Activated naive CD4-positive, alpha-beta T cell treated with anti-CD3 and anti-CD28 coated beads, Interleukin-2, amount 10 ng/mL, durations not matched to agents 7 days and 5 days (primary cell): ENCODE data around the gene SEC23IP.
"Not testable (repeated sequence)": the region's sequence is repeated elsewhere in the genome, so short reads cannot be mapped to it uniquely, and the experiment has no call there.

ENCODE experiments used
- CTCF ChIA-PET: fragments of 350-600 bp; sonication (Branson Sonifier 250); formaldehyde crosslinking; loops from one replicate; lab custom pipeline; 2021; ENCODE audit warnings: antibody characterized with exemption; lab: Charles Lee
- DNase-seq: peaks from one replicate; pipeline ENCODE4 v3.0.0-alpha.2; 2020
- H3K27ac Mint-ChIP-seq: one replicate; pipeline ENCODE4 v1.8.0; 2021; ENCODE audit warnings: mild to moderate bottlenecking, moderate library complexity, mixed read lengths
- H3K27me3 Mint-ChIP-seq: one replicate; pipeline ENCODE4 v1.8.0; 2021; ENCODE audit warnings: mild to moderate bottlenecking, mixed read lengths
- H3K36me3 Mint-ChIP-seq: one replicate; pipeline ENCODE4 v1.8.0; 2021; ENCODE audit warnings: mixed read lengths
- H3K4me1 Mint-ChIP-seq: one replicate; pipeline ENCODE4 v1.8.0; 2021; ENCODE audit warnings: mixed read lengths
- H3K4me3 Mint-ChIP-seq: one replicate; pipeline ENCODE4 v1.8.0; 2021; ENCODE audit warnings: mild to moderate bottlenecking, moderate library complexity, mixed read lengths
- H3K9me3 Mint-ChIP-seq: one replicate; pipeline ENCODE4 v1.8.0; 2021; ENCODE audit warnings: mixed read lengths

The SEC23IP gene

DNA sequence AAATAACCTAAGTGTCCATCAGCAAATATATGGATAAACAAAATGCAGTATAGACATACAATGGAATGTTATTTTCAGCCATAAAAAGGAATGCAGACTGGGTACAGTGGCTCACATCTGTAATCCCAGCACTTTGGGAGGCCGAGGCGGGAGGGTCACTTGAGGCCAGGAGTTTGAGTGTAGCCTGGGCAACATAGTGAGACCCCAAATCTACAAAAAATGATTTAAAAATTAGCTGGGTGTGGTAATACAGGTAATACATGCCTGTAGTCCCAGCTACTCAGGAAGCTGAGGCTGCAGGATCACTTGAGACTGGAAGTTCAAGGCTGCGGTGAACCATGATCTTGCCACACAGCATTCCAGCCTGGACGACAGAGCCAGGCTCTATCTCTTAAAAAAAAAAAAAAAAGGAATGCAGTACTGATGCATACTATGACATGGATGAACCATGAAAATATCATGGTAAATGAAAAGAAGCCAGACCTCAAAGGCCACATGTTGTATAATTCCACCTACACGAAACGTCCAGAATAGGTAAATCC is 26.8 kb upstream of the SEC23IP start:
- peaks cover 40% of the 10 kb centered on the region for H3K36me3 Mint-ChIP-seq

DNA sequence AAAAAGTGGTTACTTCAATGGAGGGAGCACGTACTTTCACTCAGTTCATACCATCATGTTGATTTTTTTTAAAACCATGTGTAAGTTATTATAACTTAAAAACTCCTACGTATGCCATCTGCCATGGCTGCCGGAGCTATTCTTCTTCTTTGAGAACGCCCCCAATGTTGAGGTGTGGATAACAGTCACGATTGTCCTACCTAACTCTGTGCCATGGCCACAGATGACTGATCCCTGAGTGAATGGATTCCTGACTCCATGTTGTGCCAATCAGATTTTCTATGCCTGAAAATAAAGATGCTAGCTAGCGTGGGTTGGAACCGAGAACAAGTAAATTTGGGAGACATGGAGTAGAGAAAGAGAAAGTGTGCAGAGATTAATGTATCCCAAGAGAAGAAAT is 25.2 kb upstream of the SEC23IP start:
- H3K4me3 Mint-ChIP-seq = no peak overlapping the region
- CTCF ChIA-PET = interaction anchor here (1.2 kb wide), 1 partner anchor 8 kb away, joined by 4 read pairs; no protein-coding TSS in a partner anchor
- H3K9me3 Mint-ChIP-seq = peaks cover 12% of the 10 kb centered on the region
- H3K36me3 Mint-ChIP-seq = peaks cover 40% of the 10 kb centered on the region
- no peak for DNase-seq
- no peak overlapping the region for H3K27ac Mint-ChIP-seq
- peaks cover 66% of the 10 kb centered on the region for H3K4me1 Mint-ChIP-seq
- no peaks in the 10 kb centered on the region for H3K27me3 Mint-ChIP-seq

More for the DNA sequence above, 26.8 kb upstream of the SEC23IP start:
- DNase-seq = no peak
- CTCF ChIA-PET = no interaction called here
- Mint-ChIP-seq H3K4me1 (peaks cover 62% of the 10 kb centered on the region), H3K9me3 (peaks cover 12% of the 10 kb centered on the region), H3K4me3 (no peak overlapping the region), H3K27ac (no peak overlapping the region), H3K27me3 (no peaks in the 10 kb centered on the region)

DNA sequence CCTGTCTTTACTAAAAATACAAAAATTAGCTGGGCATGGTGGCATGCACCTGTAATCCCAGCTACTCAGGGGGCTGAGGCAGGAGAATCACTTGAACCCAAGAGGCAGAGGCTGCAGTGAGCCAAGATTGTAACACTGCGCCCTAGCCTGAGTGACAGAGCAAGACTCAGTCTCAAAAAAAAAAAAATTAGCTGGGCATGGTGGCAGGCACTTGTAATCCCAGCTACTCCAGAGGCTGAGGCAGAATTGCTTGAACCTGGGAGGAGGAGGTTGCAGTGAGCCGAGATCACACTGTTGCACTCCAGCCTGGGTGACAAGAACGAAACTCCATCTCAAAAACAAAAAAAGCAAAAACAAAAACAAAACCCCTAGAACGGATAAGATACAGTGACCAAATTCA is 23.1 kb upstream of the SEC23IP start:
- not testable (repeated sequence) for H3K4me3 Mint-ChIP-seq
- Mint-ChIP-seq H3K4me1 (peaks cover 62% of the 10 kb centered on the region), H3K36me3 (peaks cover 26% of the 10 kb centered on the region)

DNA sequence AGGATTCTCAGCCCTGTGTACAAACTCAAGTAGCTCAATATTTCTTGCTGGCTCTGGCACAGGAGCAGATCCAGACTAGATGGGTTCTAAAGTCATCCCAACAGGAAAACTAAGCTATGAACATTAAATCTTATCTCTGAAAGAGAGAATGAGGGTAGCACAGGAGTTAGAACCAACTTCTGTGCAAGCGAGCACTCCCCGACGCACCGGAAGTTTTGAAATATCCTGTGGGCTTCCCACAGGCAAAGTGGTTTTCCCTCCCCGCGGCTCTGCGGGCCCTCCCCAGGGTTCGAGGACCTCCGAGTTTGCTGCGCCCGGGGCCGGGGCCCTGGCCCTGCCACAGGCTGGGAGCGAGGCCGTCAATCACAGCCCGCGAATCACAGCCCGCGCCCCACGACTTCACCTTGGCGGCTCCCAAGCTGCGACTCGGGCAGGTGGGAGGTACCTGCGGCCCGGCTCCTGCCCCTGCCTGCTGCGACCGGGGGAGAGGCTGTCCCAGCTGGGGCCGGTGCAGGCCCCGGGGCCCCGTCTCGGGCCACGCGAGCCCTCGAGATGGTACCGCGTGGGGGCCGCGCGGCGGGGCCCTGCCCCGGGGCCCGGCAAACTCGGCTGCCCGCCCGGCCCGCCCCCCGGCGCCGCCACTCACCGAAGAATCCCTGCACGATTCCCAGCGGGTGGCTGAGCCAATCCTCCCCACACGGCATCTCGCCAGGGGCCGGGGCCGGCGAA is 20.5 kb upstream of the SEC23IP start:
- H3K36me3 Mint-ChIP-seq = peaks cover 10% of the 10 kb centered on the region
- H3K4me1 Mint-ChIP-seq = peaks cover 49% of the 10 kb centered on the region
- H3K27me3 Mint-ChIP-seq = peaks cover 5% of the 10 kb centered on the region
- CTCF ChIA-PET = interaction anchor here (0.8 to 2.8 kb wide), 6 partner anchors 12 to 275 kb away, joined by 3 to 19 read pairs (median 6); partner anchors contain the start of genes SEC23IP and TIAL1
- no peaks in the 10 kb centered on the region for H3K9me3 Mint-ChIP-seq
- H3K4me3 Mint-ChIP-seq = peak overlapping the region; percentile 90
- peak overlapping the region; percentile 86 for H3K27ac Mint-ChIP-seq
- peak; percentile 71 for DNase-seq

More for the DNA sequence above, 23.1 kb upstream of the SEC23IP start:
- DNase-seq, H3K27me3 Mint-ChIP-seq, H3K9me3 Mint-ChIP-seq: not testable (repeated sequence)
- H3K27ac Mint-ChIP-seq = peak overlapping the region; percentile 58
- CTCF ChIA-PET = interaction anchor here (0.7 to 1.1 kb wide), 2 partner anchors 10 to 119 kb away, joined by 3 to 7 read pairs; no protein-coding TSS in a partner anchor

DNA sequence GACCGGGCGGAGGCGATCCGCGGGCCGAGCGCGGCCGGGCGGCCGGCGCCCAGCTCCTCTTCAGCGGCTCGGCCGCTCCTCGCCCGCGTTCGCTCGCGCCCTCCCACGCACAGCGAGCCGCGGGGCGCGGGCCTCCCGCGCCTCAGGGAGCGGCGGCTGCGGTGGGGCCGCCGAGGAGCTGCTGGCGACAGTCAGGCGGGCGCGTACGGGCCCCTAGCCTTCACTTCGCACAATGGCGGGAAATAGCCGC is 20.0 kb upstream of the SEC23IP start, which contains the start of gene MCMBP:
Gene MCMBP, minus strand, starts transcription at position 234 of the 250 bp plus-strand sequence. CDS start 259 bp downstream, outside the sequence.
- Mint-ChIP-seq H3K4me1 (peaks cover 46% of the 10 kb centered on the region), H3K4me3 (peak within 1 kb of the TSS; percentile 90), H3K36me3 (peaks cover 7% of the 10 kb centered on the region), H3K27ac (peak within 1 kb of the TSS; percentile 88), H3K27me3 (peaks cover 9% of the 10 kb centered on the region), H3K9me3 (no peaks in the 10 kb centered on the region)
- CTCF ChIA-PET = interaction anchor here (0.6 to 2.8 kb wide), 5 partner anchors 13 to 1136 kb away, joined by 5 to 19 read pairs (median 7); partner anchors contain the start of gene SEC23IP
- DNase-seq = no peak

DNA sequence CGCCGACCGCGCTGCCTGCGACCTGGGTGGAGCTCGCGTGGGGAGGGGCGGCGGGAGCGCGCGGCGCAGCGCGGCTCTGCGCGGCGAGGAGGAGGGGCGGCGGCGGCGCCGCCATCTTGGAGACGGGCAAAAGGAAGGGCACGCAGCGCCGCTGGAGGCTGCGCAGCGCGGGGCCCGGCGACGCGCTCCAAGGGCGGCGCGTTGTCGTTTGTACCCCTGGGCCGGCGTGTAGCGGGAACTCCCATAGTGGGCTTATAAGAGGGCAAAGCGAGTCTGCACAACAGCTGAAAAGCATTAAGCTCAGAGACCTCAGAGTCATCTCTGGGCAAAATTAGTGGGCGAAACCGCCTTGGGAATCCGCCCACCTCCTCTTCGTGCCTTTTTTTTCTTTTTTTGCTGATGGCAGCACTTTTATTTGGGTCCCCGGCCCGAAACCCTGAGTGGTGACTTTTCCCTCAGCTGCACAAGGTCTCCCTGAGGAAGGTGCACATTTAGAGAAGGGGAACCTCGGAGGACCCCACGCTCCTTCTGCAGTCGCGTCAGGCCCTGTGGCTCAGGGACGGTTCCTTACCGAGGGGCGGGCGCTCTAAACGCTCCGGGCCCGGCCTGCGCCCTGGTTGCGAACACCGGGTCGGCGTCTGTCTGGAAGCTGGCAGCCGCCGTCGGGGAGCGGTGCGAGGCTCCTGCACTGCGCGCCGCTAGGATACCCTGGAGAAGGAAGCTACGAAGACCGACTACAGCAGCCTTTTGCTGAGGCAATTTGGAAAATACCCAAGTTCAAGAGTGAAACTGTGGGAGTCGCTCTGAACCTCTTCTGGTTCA is 19.5 kb upstream of the SEC23IP start:
- H3K36me3 Mint-ChIP-seq = peaks cover 4% of the 10 kb centered on the region
- H3K4me1 Mint-ChIP-seq = peaks cover 44% of the 10 kb centered on the region
- CTCF ChIA-PET = interaction anchor here (0.6 to 2.8 kb wide), 6 partner anchors 12 to 1136 kb away, joined by 3 to 19 read pairs (median 6); partner anchors contain the start of gene SEC23IP
- H3K27me3 Mint-ChIP-seq = peaks cover 10% of the 10 kb centered on the region
- H3K4me3 Mint-ChIP-seq = peak overlapping the region; percentile 81
- H3K9me3 Mint-ChIP-seq = no peaks in the 10 kb centered on the region
- peak overlapping the region; percentile 88 for H3K27ac Mint-ChIP-seq
- peak; percentile 91 for DNase-seq

DNA sequence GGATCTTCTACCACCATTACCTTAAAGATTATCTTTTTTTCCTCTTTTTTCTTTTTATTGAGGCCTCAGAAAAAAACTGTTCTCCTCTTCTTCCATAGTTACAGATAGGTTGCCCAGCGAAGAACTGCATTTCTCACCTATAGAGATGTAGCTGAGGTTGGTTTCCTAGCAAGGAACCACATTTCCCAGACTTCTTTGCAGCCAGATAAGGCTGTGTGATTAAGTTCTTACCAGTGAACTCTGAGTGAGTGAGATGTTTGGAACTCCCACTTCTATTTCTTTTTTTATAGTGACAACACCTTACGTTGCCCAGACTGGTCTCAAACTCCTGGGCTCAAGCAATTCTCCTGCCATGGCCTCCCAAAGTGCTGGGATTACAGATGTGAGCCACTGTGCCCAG is 14.0 kb upstream of the SEC23IP start:
- CTCF ChIA-PET = interaction anchor here (1.2 kb wide), 1 partner anchor 19 kb away, joined by 3 read pairs; no protein-coding TSS in a partner anchor
- H3K27me3 Mint-ChIP-seq = peaks cover 14% of the 10 kb centered on the region
- peaks cover 7% of the 10 kb centered on the region for H3K4me1 Mint-ChIP-seq

DNA sequence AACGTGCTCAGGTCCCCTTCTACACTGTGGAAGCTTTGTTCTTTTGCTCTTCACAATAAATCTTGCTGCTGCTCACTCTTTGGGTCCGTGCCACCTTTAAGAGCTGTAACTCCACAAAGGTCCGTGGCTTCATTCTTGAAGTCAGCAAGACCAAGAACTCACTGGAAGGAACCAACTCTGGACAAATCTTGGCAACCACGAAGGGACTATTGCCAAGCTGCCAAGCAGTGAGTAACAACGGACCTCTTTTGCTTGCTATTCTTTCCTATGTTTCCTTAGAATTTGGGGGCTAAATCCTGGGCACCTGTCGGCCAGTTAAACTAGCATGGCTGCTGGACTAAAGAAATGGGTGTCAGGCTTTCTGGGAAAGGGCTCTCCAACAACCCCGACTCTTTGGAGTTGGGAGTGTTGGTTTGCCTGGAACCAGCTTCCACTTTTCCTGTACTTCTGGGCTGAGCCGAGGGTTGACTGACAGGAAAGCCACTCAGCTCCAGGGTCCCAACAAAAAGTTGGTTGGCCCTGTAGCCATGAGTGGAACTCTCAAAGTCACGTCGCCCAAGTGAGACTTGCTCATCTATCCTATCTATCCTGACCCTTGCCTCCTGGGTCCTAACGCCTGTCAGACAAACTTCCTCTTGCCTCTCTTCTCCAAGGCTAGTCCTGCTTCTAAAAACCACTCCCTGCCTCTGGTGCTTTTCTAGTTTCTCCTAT is 8.5 kb upstream of the SEC23IP start:
- H3K27ac Mint-ChIP-seq, H3K4me3 Mint-ChIP-seq, CTCF ChIA-PET, H3K9me3 Mint-ChIP-seq, H3K36me3 Mint-ChIP-seq, H3K4me1 Mint-ChIP-seq, DNase-seq: not testable (repeated sequence)
- H3K27me3 Mint-ChIP-seq = peaks cover 26% of the 10 kb centered on the region

More for the DNA sequence above, 14.0 kb upstream of the SEC23IP start:
- Mint-ChIP-seq H3K4me3 (no peak overlapping the region), H3K27ac (no peak overlapping the region), H3K36me3 (no peaks in the 10 kb centered on the region), H3K9me3 (no peaks in the 10 kb centered on the region)
- no peak for DNase-seq

DNA sequence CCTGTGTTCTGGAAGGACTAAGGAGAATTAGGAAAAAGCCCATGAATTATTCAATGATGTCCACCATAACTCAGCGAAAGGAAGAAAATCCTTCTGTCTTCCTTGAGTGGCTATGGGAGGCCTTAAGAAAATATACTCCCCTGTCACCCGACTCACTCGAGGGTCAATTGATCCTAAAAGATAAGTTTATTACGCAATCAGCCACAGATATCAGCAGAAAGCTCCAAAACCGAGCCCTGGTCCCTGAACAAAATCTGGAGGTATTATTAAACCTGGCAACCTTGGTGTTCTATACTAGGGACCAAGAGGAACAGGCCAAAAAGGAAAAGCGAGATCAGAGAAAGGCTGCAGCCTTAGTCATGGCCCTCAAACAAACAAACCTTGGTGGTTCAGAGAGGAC is 6.5 kb upstream of the SEC23IP start:
- not testable (repeated sequence) for H3K9me3 Mint-ChIP-seq, H3K4me3 Mint-ChIP-seq, H3K4me1 Mint-ChIP-seq, DNase-seq, H3K27ac Mint-ChIP-seq, H3K36me3 Mint-ChIP-seq
- CTCF ChIA-PET = interaction anchor here (1.4 kb wide), 1 partner anchor 136 kb away, joined by 3 read pairs; no protein-coding TSS in a partner anchor
- H3K27me3 Mint-ChIP-seq = peaks cover 34% of the 10 kb centered on the region

DNA sequence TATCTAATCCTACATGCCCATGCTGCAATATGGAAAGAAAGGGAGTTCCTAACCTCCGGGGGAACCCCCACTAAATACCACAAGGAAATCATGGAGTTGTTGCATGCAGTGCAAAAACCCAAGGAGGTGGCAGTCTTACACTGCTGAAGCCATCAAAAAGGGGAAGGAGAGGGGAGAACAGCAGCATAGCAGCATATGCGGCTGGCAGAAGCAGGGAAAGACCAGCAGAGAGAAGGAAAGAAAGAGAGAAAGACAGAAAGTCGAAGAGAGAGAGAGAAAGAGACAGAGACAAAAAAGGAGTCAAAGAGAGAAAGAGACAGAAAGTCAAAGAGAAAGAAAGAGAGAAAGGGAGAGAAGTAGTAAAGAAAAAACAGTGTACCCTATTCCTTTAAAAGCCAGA is 3.8 kb upstream of the SEC23IP start:
- H3K9me3 Mint-ChIP-seq, H3K4me3 Mint-ChIP-seq, H3K36me3 Mint-ChIP-seq, CTCF ChIA-PET, DNase-seq, H3K27ac Mint-ChIP-seq: not testable (repeated sequence)
- Mint-ChIP-seq H3K4me1 (peaks cover 12% of the 10 kb centered on the region), H3K27me3 (peaks cover 32% of the 10 kb centered on the region)

DNA sequence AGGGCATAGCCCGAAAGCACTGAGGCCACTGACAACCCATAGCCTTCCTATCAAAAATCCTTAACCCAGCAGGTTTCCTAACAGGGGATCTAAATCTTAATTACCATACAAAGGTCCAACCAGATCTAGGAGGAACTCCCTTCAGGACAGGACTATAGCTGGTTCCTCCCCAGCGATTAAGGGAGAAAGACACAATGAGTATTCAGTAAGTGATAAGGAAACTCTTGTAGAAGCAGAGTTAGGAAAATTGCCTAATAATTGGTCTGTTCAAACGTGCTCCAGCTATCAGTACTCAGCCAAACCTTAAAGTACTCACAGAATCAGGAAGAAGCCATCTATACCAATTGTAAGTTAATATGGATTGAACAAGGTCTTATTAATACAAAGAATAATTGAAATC is 3.3 kb upstream of the SEC23IP start:
- H3K9me3 Mint-ChIP-seq, DNase-seq, CTCF ChIA-PET, H3K36me3 Mint-ChIP-seq, H3K27ac Mint-ChIP-seq, H3K4me3 Mint-ChIP-seq: not testable (repeated sequence)
- H3K4me1 Mint-ChIP-seq = peaks cover 17% of the 10 kb centered on the region
- H3K27me3 Mint-ChIP-seq = peaks cover 28% of the 10 kb centered on the region

DNA sequence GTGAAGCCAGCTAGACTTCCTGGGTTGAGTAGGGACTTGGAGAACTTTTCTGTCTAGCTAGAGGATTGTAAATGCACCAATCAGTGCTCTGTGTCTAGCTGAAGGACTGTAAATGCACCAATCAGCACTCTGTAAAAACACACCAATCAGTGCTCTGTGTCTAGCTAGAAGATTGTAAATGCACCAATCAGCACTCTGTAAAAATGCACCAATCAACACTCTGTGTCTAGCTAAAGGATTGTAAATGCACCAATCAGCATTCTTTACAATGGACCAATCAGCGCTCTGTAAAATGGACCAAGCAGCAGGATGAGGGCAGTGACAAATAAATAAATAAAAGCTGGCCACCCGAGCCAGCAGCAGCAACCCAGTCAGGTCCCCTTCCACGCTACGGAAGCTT is 2.2 kb upstream of the SEC23IP start:
- H3K27ac Mint-ChIP-seq, CTCF ChIA-PET, DNase-seq, H3K36me3 Mint-ChIP-seq, H3K9me3 Mint-ChIP-seq: not testable (repeated sequence)
- H3K4me1 Mint-ChIP-seq = peaks cover 24% of the 10 kb centered on the region
- peaks cover 17% of the 10 kb centered on the region for H3K27me3 Mint-ChIP-seq
- peak overlapping the region; percentile 19 for H3K4me3 Mint-ChIP-seq

DNA sequence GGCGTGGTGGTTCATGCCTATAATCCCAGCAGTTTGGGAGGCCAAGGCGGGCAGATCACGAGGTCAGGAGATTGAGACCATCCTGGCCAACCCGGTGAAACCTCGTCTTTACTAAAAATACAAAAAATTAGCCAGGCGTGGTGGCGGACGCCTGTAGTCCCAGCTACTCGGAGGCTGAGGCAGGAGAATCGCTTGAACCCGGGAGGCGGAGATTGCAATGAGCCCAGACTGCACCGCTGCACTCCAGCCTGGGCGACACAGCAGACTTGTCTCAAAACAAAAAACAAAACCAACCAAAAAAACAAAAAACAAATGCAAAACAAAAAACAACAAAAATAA is 712 bp upstream of the SEC23IP start:
- H3K36me3 Mint-ChIP-seq, H3K9me3 Mint-ChIP-seq, DNase-seq: not testable (repeated sequence)
- Mint-ChIP-seq H3K4me3 (peak overlapping the region; percentile 95), H3K4me1 (peaks cover 39% of the 10 kb centered on the region), H3K27ac (peak overlapping the region; percentile 92), H3K27me3 (peaks cover 17% of the 10 kb centered on the region)
- CTCF ChIA-PET = interaction anchor here (2.2 kb wide), 1 partner anchor 19 kb away, joined by 11 read pairs; the partner anchor contains the start of gene MCMBP
